HFF-Myc (cell line): ENCODE results near the gene TEX29.

Experiments
- DNase-seq: peaks from one replicate; pipeline ENCODE4 v3.0.0-alpha.2; 2011; ENCODE audit warnings: low read depth; ENCODE audit errors: extremely low read depth
- H3K4me3 ChIP-seq: replicated peaks from 2 replicates; pipeline ENCODE4 v1.5.1; 2011; ENCODE audit warnings: low read depth, mild to moderate bottlenecking, control low read depth, low read length
- TF ChIP-seq, protein P1 (sequence below): IDR thresholded peaks from 2 replicates; pipeline ENCODE4 v1.5.1; 2012; ENCODE audit warnings: mild to moderate bottlenecking, low read depth, low read length, control low read depth; ENCODE audit errors: missing control alignments

Gene TEX29

DNA sequence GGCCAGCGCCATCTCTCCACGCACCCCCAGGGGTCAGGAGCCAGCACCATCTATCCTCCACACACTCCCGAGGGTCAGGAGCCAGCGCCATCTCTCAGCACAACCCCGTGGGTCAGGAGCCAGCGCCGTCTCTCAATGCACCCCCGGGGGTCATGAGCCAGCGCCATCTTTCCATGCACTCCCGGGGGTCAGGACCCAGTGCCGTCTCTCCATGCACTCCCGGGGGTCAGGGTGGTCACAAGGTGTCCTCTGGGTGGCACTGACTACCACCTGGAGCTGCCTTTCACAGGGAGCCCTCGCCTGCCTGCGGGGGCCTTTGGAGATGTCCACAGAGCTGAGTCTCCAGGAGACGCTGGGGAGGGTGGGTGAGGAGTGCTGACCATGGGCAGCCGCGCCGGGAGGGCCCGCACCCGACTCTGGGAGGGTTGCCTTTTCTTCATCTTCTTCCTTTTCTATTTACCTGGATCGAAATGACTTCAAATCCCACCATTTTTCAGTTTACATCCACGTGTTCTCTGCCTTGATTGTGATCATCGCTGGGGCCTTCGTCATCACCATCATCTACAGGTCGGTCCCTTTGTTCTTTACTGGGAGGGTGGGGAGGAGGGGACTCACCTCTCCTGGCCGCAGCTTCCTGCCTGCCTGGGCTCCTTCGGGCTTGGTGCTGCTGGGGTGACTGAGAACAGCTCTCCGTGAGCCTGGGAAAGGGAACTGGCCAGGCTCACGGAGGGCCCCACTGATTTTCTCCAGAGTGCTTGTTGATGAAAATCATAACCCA lies 19.1 kb downstream of the TEX29 start:
- no peak overlapping the region for H3K4me3 ChIP-seq
- DNase-seq = no peak
- TF ChIP-seq, protein P1, sequence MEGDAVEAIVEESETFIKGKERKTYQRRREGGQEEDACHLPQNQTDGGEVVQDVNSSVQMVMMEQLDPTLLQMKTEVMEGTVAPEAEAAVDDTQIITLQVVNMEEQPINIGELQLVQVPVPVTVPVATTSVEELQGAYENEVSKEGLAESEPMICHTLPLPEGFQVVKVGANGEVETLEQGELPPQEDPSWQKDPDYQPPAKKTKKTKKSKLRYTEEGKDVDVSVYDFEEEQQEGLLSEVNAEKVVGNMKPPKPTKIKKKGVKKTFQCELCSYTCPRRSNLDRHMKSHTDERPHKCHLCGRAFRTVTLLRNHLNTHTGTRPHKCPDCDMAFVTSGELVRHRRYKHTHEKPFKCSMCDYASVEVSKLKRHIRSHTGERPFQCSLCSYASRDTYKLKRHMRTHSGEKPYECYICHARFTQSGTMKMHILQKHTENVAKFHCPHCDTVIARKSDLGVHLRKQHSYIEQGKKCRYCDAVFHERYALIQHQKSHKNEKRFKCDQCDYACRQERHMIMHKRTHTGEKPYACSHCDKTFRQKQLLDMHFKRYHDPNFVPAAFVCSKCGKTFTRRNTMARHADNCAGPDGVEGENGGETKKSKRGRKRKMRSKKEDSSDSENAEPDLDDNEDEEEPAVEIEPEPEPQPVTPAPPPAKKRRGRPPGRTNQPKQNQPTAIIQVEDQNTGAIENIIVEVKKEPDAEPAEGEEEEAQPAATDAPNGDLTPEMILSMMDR = no peak

DNA sequence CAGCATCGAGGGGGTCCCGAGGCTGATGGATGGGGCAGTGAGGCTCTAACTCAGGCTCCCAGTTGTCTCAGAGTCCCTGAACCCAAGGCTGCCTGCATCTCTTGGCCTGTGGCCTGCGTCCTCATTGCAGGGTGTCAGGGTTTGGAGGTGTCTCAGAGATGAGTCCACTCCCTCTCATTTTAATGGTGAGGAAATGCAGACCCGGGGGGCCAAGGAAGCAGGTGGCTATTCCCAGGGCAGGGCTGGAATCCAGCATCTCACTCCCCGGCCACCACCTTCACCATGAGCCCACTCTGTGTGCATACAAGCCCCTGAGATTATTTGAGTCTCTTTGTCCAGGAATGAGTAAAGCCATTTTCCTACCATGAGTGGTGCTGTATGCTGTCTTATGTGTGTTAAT lies 21.4 kb downstream of the TEX29 start:
- no peak for DNase-seq
- H3K4me3 ChIP-seq = no peak overlapping the region
- TF ChIP-seq, protein P1 = no peak

DNA sequence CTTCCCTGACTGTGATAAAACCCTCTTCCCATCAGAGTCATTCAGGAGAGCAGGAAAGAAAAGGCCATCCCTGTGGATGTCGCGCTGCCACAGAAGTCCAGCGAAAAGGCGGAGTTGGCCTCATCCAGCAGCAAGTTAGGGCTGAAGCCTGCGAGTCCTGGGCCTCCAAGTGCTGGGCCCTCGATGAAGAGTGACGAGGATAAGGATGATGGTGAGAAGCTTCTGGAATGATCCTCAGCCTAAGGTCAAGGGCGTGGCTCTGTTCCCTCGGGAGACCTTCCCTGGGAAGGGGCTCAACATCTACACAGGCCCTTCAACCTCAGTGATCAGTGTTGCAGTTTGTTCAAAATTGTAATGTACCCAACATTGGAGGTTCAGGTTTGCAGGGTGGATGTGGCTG lies 22.3 kb downstream of the TEX29 start:
- DNase-seq = no peak
- TF ChIP-seq, protein P1 = no peak
- no peak overlapping the region for H3K4me3 ChIP-seq

DNA sequence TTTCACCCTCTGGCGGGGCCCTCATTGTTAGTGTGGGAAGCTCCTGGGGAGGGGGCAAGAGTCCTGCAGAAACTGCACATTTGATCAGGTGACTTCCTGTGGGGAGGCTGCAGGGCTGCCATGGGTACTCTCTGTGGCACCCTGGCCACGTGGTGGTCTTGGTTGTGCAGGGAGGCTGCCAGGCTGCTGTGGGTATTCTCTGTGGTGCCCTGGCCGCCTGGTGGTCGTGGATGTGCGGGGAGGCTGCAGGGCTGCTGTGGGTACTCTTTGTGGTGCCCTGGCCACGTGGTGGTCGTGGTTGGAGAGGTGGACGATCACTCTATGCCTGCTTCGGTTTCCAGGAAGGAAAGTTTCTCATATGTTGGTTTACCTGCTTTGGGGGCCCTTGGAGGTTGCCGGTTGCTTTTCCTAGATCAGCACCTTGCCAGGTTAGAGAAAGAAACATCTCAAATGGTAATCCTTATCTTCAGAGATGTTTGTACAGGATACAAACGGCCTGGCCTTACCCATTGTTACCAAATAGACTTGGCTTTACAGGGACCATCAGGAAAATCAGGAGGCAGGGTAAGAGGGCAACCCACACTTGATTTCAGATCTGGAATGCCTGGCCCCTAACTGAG lies 22.9 kb downstream of the TEX29 start:
- no peak overlapping the region for H3K4me3 ChIP-seq
- DNase-seq = no peak
- TF ChIP-seq, protein P1 = no peak

DNA sequence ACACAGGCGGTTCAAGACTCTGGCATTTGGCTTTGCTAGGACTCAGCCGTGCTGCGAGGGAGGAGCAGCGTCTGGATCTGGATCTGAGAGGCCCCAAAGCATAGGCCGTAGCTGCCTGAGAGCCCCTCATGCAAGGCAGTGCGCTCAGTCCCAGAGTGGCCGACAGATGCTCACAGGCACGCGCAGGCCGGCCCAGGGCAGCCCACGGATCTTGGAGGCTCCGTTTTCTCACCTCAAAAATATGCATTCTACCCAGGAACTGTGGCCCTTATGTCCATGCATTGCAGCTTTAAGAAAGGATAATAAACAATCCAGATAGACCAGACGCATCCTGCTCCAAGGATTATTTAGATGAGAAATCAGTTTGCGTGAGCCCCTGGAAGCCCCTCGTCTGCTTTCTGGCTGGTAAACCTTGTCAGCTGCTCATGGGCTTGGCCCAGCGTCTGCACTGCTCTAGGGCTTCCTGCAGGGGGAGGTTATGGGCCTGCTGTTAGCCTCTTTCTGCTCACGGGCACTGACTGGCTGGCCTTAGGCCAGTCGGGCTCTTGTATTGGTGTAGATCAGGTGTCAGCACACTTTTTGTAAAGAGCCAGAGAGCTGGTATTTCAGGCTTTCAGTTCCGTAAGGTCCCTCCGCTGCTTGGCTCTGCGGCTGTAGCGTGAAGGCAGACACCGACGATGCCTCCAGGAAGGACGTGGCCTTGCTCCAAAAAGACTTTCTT lies 24.2 kb downstream of the TEX29 start:
- TF ChIP-seq, protein P1 = peak; percentile 74
- DNase-seq = peak; percentile 72
- H3K4me3 ChIP-seq = no peak overlapping the region

DNA sequence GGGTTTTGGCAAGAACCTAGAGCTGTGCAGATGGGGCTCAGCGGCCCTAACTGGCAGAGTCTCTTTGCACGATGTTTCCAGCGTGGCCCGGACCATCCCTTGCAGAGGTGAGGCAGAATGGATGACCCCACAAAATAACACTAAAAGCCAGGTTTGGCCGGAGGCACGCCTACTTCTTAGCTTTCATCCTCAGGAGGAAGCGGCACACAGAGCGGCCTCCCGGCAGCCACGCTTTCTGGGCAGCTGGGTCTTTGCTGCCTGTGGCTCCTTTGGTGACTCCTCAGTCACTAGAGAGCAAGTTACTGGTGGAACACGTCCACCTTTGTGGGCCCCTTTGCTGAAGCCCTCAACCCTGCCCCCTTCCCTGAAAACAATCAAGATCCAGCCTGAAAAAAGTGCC lies 25.2 kb downstream of the TEX29 start:
- no peak overlapping the region for H3K4me3 ChIP-seq
- TF ChIP-seq, protein P1 = no peak
- no peak for DNase-seq
